GM23248 (cell line): ENCODE results near the gene GALNT7.

Experiments
- EZH2 ChIP-seq: fragments of 200-600 bp; sonication (generic); IDR thresholded peaks from 2 replicates; pipeline ENCODE4 v1.6.1; 2018; ENCODE audit warnings: antibody characterized with exemption, mild to moderate bottlenecking; ENCODE audit not compliant: insufficient read depth, poor library complexity, severe bottlenecking
- EZH2phosphoT487 ChIP-seq: fragments of 200-600 bp; sonication (generic); IDR thresholded peaks from 2 replicates; pipeline ENCODE4 v1.6.1; 2018; ENCODE audit warnings: antibody characterized with exemption, moderate library complexity, mild to moderate bottlenecking, low read depth; ENCODE audit not compliant: insufficient read depth

- no peak for TF ChIP-seq EZH2
- no peak for TF ChIP-seq EZH2phosphoT487
These were observed 44.3 kb upstream of the GALNT7 start for GRCh38 chr4:173124209-173124865.
